Endothelial cell of umbilical vein (primary cell): Measurements from ENCODE around the gene MRPS26. TPM values are rescaled to one million over a fixed set of nuclear protein-coding genes. Genes with fewer than 3 reads are reported as not detected.

ENCODE experiments used
- BruUV-seq: library from RNA; stranded (reverse); fragments of 400-500 nt; replicated peaks from 2 replicates; lab custom pipeline; 2021; lab: Mats Ljungman, UMichigan
- CTCF ChIA-PET: fragments of 300-600, 350-600 bp; sonication (Branson Sonifier 250); formaldehyde crosslinking; loops from one replicate; lab custom pipeline; 2021; ENCODE audit warnings: antibody characterized with exemption, inconsistent platforms; lab: Charles Lee
- POLR2A ChIA-PET: fragments of 300-600, 350-600 bp; sonication (Branson Sonifier 250); formaldehyde crosslinking; loops from one replicate; lab custom pipeline; 2021; ENCODE audit warnings: antibody characterized with exemption, inconsistent platforms; lab: Charles Lee
- DNase-seq: peaks from one replicate; pipeline ENCODE4 v3.0.0-alpha.2; 2011; ENCODE audit warnings: low read depth, low spot score
- FAIRE-seq: peaks from 2 replicates; lab custom pipeline; 2011; peaks lifted over from hg19 to GRCh38; lab: Jason Lieb, UNC
- H2AFZ ChIP-seq: 2 replicates; pipeline ENCODE4 v1.6.0; 2012; ENCODE audit warnings: low read depth, low read length, control low read depth, inconsistent platforms
- H3K27ac ChIP-seq: 2 replicates; pipeline ENCODE4 v1.5.1; 2011; ENCODE audit warnings: low read depth, mild to moderate bottlenecking, control low read depth, low read length, moderate library complexity; ENCODE audit not compliant: insufficient read depth
- H3K27me3 ChIP-seq, 2 experiments: 2 replicates each; pipeline versions ENCODE4 v1.6.0 to v1.6.1; 2011; ENCODE audit warnings: low read length in 2 of 2, mixed read lengths in 1 of 2; ENCODE audit not compliant: control insufficient read depth in 2 of 2, insufficient read depth in 2 of 2
- H3K36me3 ChIP-seq, 2 experiments: 2 replicates in 1 of 2; 3 replicates in 1 of 2; pipeline ENCODE4 v1.5.1; 2011; ENCODE audit warnings: low read length in 2 of 2, mild to moderate bottlenecking in 1 of 2, moderate library complexity in 1 of 2; ENCODE audit not compliant: control insufficient read depth in 2 of 2, insufficient read depth in 2 of 2; ENCODE audit errors: extremely low read depth in 1 of 2
- H3K4me1 ChIP-seq: 3 replicates; pipeline ENCODE4 v1.5.1; 2011; ENCODE audit warnings: mild to moderate bottlenecking, low read length; ENCODE audit not compliant: control insufficient read depth, insufficient read depth; ENCODE audit errors: extremely low read depth
- H3K4me2 ChIP-seq: 2 replicates; pipeline ENCODE4 v1.6.1; 2011; ENCODE audit warnings: low read length, control low read depth, mixed read lengths; ENCODE audit not compliant: insufficient read depth
- H3K4me3 ChIP-seq, 3 experiments: fragments of 200-600 bp in 1 of 3; sonication (generic), shearing (Covaris generic) in 1 of 3; replicated peaks in 1 of 3; 2 replicates each; pipeline ENCODE4 v1.5.1; 2011 to 2016; ENCODE audit warnings: control low read depth in 3 of 3, low read length in 3 of 3, mild to moderate bottlenecking in 2 of 3, inconsistent platforms in 1 of 3, low read depth in 1 of 3, moderate library complexity in 1 of 3; ENCODE audit not compliant: insufficient read depth in 1 of 3
- H3K79me2 ChIP-seq: 2 replicates; pipeline ENCODE4 v1.6.0; 2012; ENCODE audit warnings: low read length, inconsistent platforms; ENCODE audit not compliant: control insufficient read depth, insufficient read depth
- H3K9ac ChIP-seq: replicated peaks from 2 replicates; pipeline ENCODE3; 2011; ENCODE audit warnings: low read length, control low read depth; ENCODE audit not compliant: insufficient read depth; ENCODE audit errors: extremely low read depth
- H3K9me1 ChIP-seq: replicated peaks from 3 replicates; pipeline ENCODE4 v1.6.0; 2011; ENCODE audit warnings: mild to moderate bottlenecking, low read length; ENCODE audit not compliant: control insufficient read depth, insufficient read depth; ENCODE audit errors: extremely low read depth
- H3K9me3 ChIP-seq: replicated peaks from 2 replicates; pipeline ENCODE4 v1.5.1; 2012; ENCODE audit warnings: low read length, inconsistent platforms; ENCODE audit not compliant: control insufficient read depth, insufficient read depth
- H4K20me1 ChIP-seq: replicated peaks from 2 replicates; pipeline ENCODE3; 2011; ENCODE audit warnings: mild to moderate bottlenecking, low read length; ENCODE audit not compliant: control insufficient read depth, insufficient read depth; ENCODE audit errors: extremely low read depth
- CTCF ChIP-seq, 2 donors: IDR thresholded peaks; 1 replicate in 1 of 2; 2 replicates in 1 of 2; pipeline ENCODE4 v1.5.1; 2011; ENCODE audit warnings: low read length in 2 of 2, mild to moderate bottlenecking in 2 of 2, moderate library complexity in 2 of 2, control low read depth in 1 of 2, inconsistent platforms in 1 of 2, low read depth in 1 of 2; ENCODE audit not compliant: insufficient read depth in 1 of 2; ENCODE audit errors: extremely low read depth in 1 of 2
- FOS ChIP-seq: IDR thresholded peaks from 2 replicates; pipeline ENCODE4 v1.6.1; 2011; ENCODE audit warnings: mild to moderate bottlenecking, low read length, moderate library complexity, borderline replicate concordance; ENCODE audit not compliant: insufficient read depth
- GATA2 ChIP-seq: IDR thresholded peaks from 2 replicates; pipeline ENCODE4 v1.7.0; 2011; ENCODE audit warnings: low read depth, mild to moderate bottlenecking, moderate library complexity, mixed read lengths, low read length; ENCODE audit not compliant: insufficient read length, insufficient read depth
- JUN ChIP-seq: IDR thresholded peaks from 2 replicates; pipeline ENCODE4 v1.6.1; 2011; ENCODE audit warnings: borderline replicate concordance, low read depth; ENCODE audit not compliant: insufficient read length, insufficient read depth
- MAX ChIP-seq: IDR thresholded peaks from 2 replicates; pipeline ENCODE4 v1.6.1; 2011; ENCODE audit not compliant: insufficient read depth, insufficient read length
- MYC ChIP-seq: IDR thresholded peaks from one replicate; pipeline ENCODE4 v1.6.1; 2011; ENCODE audit warnings: mild to moderate bottlenecking, low read depth, low read length
- POLR2AphosphoS5 ChIP-seq: IDR thresholded peaks from 2 replicates; pipeline ENCODE4 v1.6.1; 2012; ENCODE audit warnings: low read depth, mild to moderate bottlenecking, control low read depth, low read length, moderate library complexity; ENCODE audit not compliant: insufficient read depth
- dilution Hi-C: fragments of 300-500 bp; cut with MboI; formaldehyde crosslinking; loops from one replicate; pipeline ENCODE4 v1.15.0; 2019; ENCODE audit warnings: low sequenced_read_pairs; ENCODE audit not compliant: extremely low pct_ligation_motif_present
- intact Hi-C: fragments of 100-400 bp; cut with micrococcal nuclease; formaldehyde crosslinking; loops from one replicate; pipeline ENCODE4 v1.10.0; 2022
- polyA plus RNA-seq, 4 experiments: library from polyadenylated mRNA; depleted of rRNA in 3 of 4; stranded (reverse) in 3 of 4; unstranded in 1 of 4; fragments of >200 nt; gene quantifications; 2 replicates each; pipeline versions ENCODE4 v1.2.1 to v1.2.3, GENCODE V29; 2011 to 2012; ENCODE audit warnings: missing spikeins in 1 of 4
- total RNA-seq: library from RNA; stranded (reverse); gene quantifications from 2 replicates; pipeline ENCODE4 v1.2.3, GENCODE V29; 2021

The MRPS26 gene
- total and polyA plus RNA-seq, 2 donors (not counting 3 experiments of a cell fraction or from before 2014, with no cell fraction given) = 41.0 to 43.9 TPM

GRCh38 chr20:3038454-3038853, 7.4 kb upstream of the MRPS26 start:
- no peaks in the 10 kb centered on the region for H4K20me1 ChIP-seq
- H3K9me1 ChIP-seq = no peaks in the 10 kb centered on the region
- DNase-seq (no peak), FAIRE-seq (no peak)
- H3K27me3 ChIP-seq = no peaks in the 10 kb centered on the region
- H3K9ac ChIP-seq = no peak overlapping the region
- H3K36me3 ChIP-seq = peaks cover 9 to 41% of the 10 kb centered on the region in 2 experiments
- no peak overlapping the region for H3K27ac ChIP-seq
- no peak overlapping the region for H2AFZ ChIP-seq
- H3K4me2 ChIP-seq = no peak overlapping the region
- peaks cover 4% of the 10 kb centered on the region for H3K4me1 ChIP-seq
- ChIA-PET POLR2A (no interaction called here), CTCF (no interaction called here)
- dilution Hi-C loops (no loop called here), intact Hi-C loops (no loop called here)
- H3K79me2 ChIP-seq = no peaks in the 10 kb centered on the region
- H3K4me3 ChIP-seq = no peak overlapping the region
- TF ChIP-seq MAX = no peak
- no peak for TF ChIP-seq MYC
- TF ChIP-seq FOS = no peak
- TF ChIP-seq CTCF (IDR thresholded peaks at IDR 0.05; ENCODE audit: extremely low read depth in 1 of 2, insufficient read depth in 1 of 2, low read depth in 1 of 2, low read length in 2 of 2) = no peak
- TF ChIP-seq JUN = no peak
- TF ChIP-seq GATA2 = no peak
- no peak for TF ChIP-seq POLR2AphosphoS5
- BruUV-seq = no TSS peak
- H3K9me3 ChIP-seq = no peaks in the 10 kb centered on the region
